Fibroblast of lung (primary cell): ENCODE measurements around the gene NCKAP5. TPM values are rescaled to one million over a fixed set of nuclear protein-coding genes. Genes with fewer than 3 reads are reported as not detected.

Source experiments
- DNase-seq, 2 donors: peaks; one replicate each; pipeline versions ENCODE4 v3.0.0 to v3.0.0-alpha.2; 2010; ENCODE audit warnings: low read depth in 2 of 2
- H2AFZ ChIP-seq: 2 replicates; pipeline ENCODE4 v1.5.1; 2012; ENCODE audit warnings: low read length, control low read depth, inconsistent platforms
- H3K27ac ChIP-seq: 2 replicates; pipeline ENCODE4 v1.5.1; 2011; ENCODE audit warnings: low read length, control low read depth; ENCODE audit not compliant: insufficient read depth
- H3K27me3 ChIP-seq: 2 replicates; pipeline ENCODE4 v1.5.1; 2011; ENCODE audit warnings: mild to moderate bottlenecking, low read length; ENCODE audit not compliant: control insufficient read depth, insufficient read depth
- H3K36me3 ChIP-seq: 2 replicates; pipeline ENCODE4 v1.5.1; 2011; ENCODE audit warnings: low read length; ENCODE audit not compliant: control insufficient read depth, insufficient read depth
- H3K4me1 ChIP-seq: 2 replicates; pipeline ENCODE4 v1.5.1; 2011; ENCODE audit warnings: low read length; ENCODE audit not compliant: control insufficient read depth, insufficient read depth; ENCODE audit errors: extremely low read depth
- H3K4me2 ChIP-seq: 2 replicates; pipeline ENCODE4 v1.5.1; 2011; ENCODE audit warnings: low read length, control low read depth; ENCODE audit not compliant: insufficient read depth; ENCODE audit errors: extremely low read depth
- H3K4me3 ChIP-seq, 4 experiments: fragments of 200-600 bp in 1 of 4; sonication (generic) in 1 of 4; replicated peaks in 1 of 4; 2 replicates each; pipeline ENCODE4 v1.5.1; 2011 to 2016; ENCODE audit warnings: low read length in 4 of 4, low read depth in 3 of 4, mild to moderate bottlenecking in 3 of 4, control low read depth in 2 of 4, inconsistent platforms in 1 of 4, mixed read lengths in 1 of 4; ENCODE audit not compliant: insufficient read depth in 1 of 4; ENCODE audit errors: control extremely low read depth in 1 of 4
- H3K79me2 ChIP-seq: 2 replicates; pipeline ENCODE4 v1.5.1; 2012; ENCODE audit warnings: mild to moderate bottlenecking, low read length, inconsistent platforms; ENCODE audit not compliant: control insufficient read depth, insufficient read depth
- H3K9ac ChIP-seq: 2 replicates; pipeline ENCODE4 v1.5.1; 2011; ENCODE audit warnings: mild to moderate bottlenecking, low read length, control low read depth; ENCODE audit not compliant: insufficient read depth
- H3K9me3 ChIP-seq: 2 replicates; pipeline ENCODE4 v1.5.1; 2012; ENCODE audit warnings: low read depth, low read length; ENCODE audit not compliant: control insufficient read depth, insufficient read depth
- H4K20me1 ChIP-seq: 2 replicates; pipeline ENCODE4 v1.5.1; 2011; ENCODE audit warnings: low read length; ENCODE audit not compliant: control insufficient read depth, insufficient read depth; ENCODE audit errors: extremely low read depth
- EZH2 ChIP-seq: IDR thresholded peaks from 2 replicates; pipeline ENCODE4 v1.5.1; 2012; ENCODE audit warnings: low read length, control low read depth, mild to moderate bottlenecking; ENCODE audit errors: missing control alignments
- polyA plus RNA-seq, 2 donors: library from polyadenylated mRNA; depleted of rRNA in 1 of 2; stranded (reverse) in 1 of 2; unstranded in 1 of 2; fragments of >200 nt; gene quantifications; 2 replicates each; pipeline ENCODE4 v1.2.1, GENCODE V29; 2011 to 2012; ENCODE audit warnings: missing spikeins in 1 of 2
- total RNA-seq: library from RNA; depleted of rRNA; stranded (reverse); fragments of >200 nt; gene quantifications from 2 replicates; pipeline ENCODE4 v1.2.1, GENCODE V29; 2014
- TF ChIP-seq, protein P1 (sequence below), 2 donors: IDR thresholded peaks in 1 of 2; conservative IDR thresholded peaks in 1 of 2; 1 replicate in 1 of 2; 2 replicates in 1 of 2; pipeline ENCODE4 v1.5.1; 2011 to 2012; ENCODE audit warnings: low read length in 2 of 2, control low read depth in 1 of 2, inconsistent platforms in 1 of 2, low read depth in 1 of 2, mild to moderate bottlenecking in 1 of 2

The NCKAP5 gene
- total and polyA plus RNA-seq, 2 donors (not counting 1 experiment from before 2014, with no cell fraction given) = 2.6 to 6.2 TPM

DNA sequence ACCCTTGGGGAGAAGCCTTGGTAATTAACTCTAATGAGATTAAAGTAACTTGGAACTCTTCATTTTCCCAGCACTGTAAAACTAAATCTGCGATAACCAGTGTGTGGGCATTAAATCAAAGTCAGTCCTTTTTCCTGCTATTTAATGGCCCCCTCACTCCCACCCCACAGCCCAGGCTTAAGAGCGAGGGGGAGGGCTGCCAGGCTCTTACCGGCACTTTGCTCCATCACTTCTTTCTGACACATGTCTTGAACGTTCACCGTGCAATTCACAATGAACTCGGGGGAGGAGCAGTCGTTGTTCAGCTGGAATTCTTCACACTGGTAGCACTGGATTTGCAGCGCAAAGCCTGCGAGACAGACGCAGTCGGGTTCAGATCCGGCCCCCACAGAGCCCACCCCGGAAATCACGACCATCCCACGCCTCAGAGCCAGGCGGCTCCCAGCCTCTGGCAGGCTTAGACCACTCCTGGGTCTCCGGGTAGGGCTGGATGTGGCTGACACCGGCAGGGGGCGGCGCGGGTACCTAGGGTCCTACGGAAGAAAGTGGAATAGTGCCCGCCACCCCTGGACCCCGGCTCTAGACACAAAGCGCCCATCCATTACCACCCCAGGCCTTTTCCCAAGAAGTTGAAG lies 900.0 kb downstream of the NCKAP5 start:
- H4K20me1 ChIP-seq = no peaks in the 10 kb centered on the region
- H3K27ac ChIP-seq = no peak overlapping the region
- H3K9ac ChIP-seq = no peak overlapping the region
- H3K4me3 ChIP-seq = peak overlapping the region in 1 of 4 experiments; percentile 27
- TF ChIP-seq, protein P1, sequence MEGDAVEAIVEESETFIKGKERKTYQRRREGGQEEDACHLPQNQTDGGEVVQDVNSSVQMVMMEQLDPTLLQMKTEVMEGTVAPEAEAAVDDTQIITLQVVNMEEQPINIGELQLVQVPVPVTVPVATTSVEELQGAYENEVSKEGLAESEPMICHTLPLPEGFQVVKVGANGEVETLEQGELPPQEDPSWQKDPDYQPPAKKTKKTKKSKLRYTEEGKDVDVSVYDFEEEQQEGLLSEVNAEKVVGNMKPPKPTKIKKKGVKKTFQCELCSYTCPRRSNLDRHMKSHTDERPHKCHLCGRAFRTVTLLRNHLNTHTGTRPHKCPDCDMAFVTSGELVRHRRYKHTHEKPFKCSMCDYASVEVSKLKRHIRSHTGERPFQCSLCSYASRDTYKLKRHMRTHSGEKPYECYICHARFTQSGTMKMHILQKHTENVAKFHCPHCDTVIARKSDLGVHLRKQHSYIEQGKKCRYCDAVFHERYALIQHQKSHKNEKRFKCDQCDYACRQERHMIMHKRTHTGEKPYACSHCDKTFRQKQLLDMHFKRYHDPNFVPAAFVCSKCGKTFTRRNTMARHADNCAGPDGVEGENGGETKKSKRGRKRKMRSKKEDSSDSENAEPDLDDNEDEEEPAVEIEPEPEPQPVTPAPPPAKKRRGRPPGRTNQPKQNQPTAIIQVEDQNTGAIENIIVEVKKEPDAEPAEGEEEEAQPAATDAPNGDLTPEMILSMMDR (conservative IDR thresholded peaks at IDR 0.05 in 1 of 2, IDR thresholded peaks at IDR 0.05 in 1 of 2; ENCODE audit: low read depth in 1 of 2, low read length in 2 of 2) = peak in 1 of 2 donors; percentile 43
- TF ChIP-seq EZH2 = peak; percentile 7
- peak in 1 of 2 donors; percentile 67 for DNase-seq
- H3K36me3 ChIP-seq = no peaks in the 10 kb centered on the region
- no peaks in the 10 kb centered on the region for H3K79me2 ChIP-seq
- peaks cover 7% of the 10 kb centered on the region for H3K4me1 ChIP-seq
- H3K4me2 ChIP-seq = no peak overlapping the region
- H2AFZ ChIP-seq = no peak overlapping the region
- H3K27me3 ChIP-seq = no peaks in the 10 kb centered on the region
- no peaks in the 10 kb centered on the region for H3K9me3 ChIP-seq

DNA sequence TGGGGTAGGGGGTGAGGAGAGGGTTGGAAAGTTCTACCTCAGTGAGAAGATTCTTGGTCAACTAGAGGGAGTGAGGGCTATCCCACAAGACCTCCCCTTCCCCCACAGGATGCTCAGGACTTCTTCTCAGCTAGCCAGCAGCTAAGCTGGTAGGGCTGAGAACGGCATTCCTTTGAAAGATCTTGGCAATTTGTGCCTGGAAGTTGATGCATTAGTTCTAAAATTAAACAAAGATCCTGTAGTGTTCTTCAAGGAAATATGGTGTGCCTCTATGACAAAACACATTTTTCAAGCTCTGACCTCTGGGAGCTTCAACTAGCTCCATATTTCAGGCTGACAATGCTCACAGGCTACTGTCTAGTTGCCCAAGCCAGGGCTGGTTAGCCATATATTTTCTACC lies 900.6 kb downstream of the NCKAP5 start:
- Histone ChIP-seq H4K20me1 (no peaks in the 10 kb centered on the region), H3K4me2 (no peak overlapping the region), H3K4me1 (peaks cover 7% of the 10 kb centered on the region), H3K4me3 (no peak overlapping the region), H3K36me3 (no peaks in the 10 kb centered on the region), H3K27ac (no peak overlapping the region), H2AFZ (no peak overlapping the region), H3K9me3 (no peaks in the 10 kb centered on the region), H3K27me3 (no peaks in the 10 kb centered on the region), H3K79me2 (no peaks in the 10 kb centered on the region), H3K9ac (no peak overlapping the region)
- peak in 1 of 2 donors; percentile 67 for DNase-seq
- TF ChIP-seq EZH2 = no peak
- TF ChIP-seq, protein P1 (conservative IDR thresholded peaks at IDR 0.05 in 1 of 2, IDR thresholded peaks at IDR 0.05 in 1 of 2; ENCODE audit: low read depth in 1 of 2, low read length in 2 of 2) = no peak

DNA sequence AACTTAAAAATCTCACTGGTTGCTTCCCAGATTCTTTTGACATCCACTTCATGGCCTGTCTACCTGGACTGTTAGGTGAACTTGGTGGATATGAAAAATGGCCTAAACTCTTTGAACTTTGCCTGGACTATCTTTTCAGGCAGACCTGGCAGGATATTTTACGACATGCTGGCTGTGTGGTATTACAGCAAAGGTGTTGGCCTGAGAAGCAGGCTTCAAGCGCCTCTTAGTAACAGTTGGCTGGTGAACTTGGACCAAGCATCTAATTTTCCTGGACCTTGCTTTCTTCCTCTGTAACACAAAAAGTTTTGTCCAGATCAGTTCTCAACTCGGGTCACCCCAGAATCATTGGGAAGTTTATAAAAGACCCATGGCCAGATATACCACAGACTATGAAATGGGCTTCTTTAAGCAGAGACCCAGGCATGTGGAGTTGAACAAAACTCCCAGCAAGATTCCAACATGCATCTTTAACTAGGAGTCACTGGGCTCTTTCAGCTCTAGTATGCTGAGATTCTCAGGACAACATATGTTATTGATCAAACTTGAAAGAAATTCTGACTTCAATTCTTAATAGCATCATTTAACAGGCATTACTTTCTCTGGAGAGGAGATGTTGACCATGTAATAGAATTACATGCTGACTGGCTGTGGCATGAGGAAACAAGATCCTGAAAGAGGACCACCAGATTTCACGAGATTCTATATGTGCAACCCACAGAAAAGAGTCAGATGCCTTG lies 902.7 kb downstream of the NCKAP5 start:
- peaks cover 2% of the 10 kb centered on the region for H3K4me1 ChIP-seq
- H3K36me3 ChIP-seq = no peaks in the 10 kb centered on the region
- no peaks in the 10 kb centered on the region for H4K20me1 ChIP-seq
- TF ChIP-seq, protein P1 (conservative IDR thresholded peaks at IDR 0.05 in 1 of 2, IDR thresholded peaks at IDR 0.05 in 1 of 2; ENCODE audit: low read depth in 1 of 2, low read length in 2 of 2) = no peak
- no peak for TF ChIP-seq EZH2
- no peaks in the 10 kb centered on the region for H3K79me2 ChIP-seq
- no peaks in the 10 kb centered on the region for H3K9me3 ChIP-seq
- H3K4me2 ChIP-seq = no peak overlapping the region
- H3K9ac ChIP-seq = no peak overlapping the region
- H3K4me3 ChIP-seq = no peak overlapping the region
- DNase-seq = no peak
- no peaks in the 10 kb centered on the region for H3K27me3 ChIP-seq
- H3K27ac ChIP-seq = no peak overlapping the region
- H2AFZ ChIP-seq = no peak overlapping the region
